ENCODE data around the gene NME3. TPM values are rescaled to one million over a fixed set of nuclear protein-coding genes. Genes with fewer than 3 reads are reported as not detected.

NME3 gene
- total and polyA plus RNA-seq, 10 of the 15 experiments (the other 5 are each of a cell fraction or from before 2014, with no cell fraction given), result 0.61 to 55.5 (median 26.5) TPM

- 95% methylated on average over 11 of the region's 11 CpGs for WGBS (ENCODE audit: insufficient coverage, insufficient replicate concordance, low lambda C conversion rate, missing lambda C conversion rate)
- no peak for ATAC-seq
- no peaks in the 10 kb centered on the region for H3K4me1 ChIP-seq (ENCODE audit: control insufficient read depth, insufficient read depth, low read length)
- no peak for DNase-seq (ENCODE audit: low read depth, low spot score)
- no peaks in the 10 kb centered on the region for H3K9me3 ChIP-seq (replicated peaks; ENCODE audit: control insufficient read depth, insufficient read depth, low read length)
- H3K27ac ChIP-seq (ENCODE audit: control insufficient read depth, insufficient read depth), result no peak overlapping the region
- RAD21 ChIA-PET (ENCODE audit: unreplicated experiment), result no interaction called here
- no peaks in the 10 kb centered on the region for H3K79me2 ChIP-seq (ENCODE audit: control insufficient read depth, insufficient read depth, low read length)
- CTCF ChIA-PET, result no interaction called here
- no peaks in the 10 kb centered on the region for H3K27me3 ChIP-seq (replicated peaks in 1 of 2; ENCODE audit: control insufficient read depth in 2 of 2, insufficient read depth in 2 of 2, low read length in 1 of 2)
- no peak overlapping the region for H3K9ac ChIP-seq (ENCODE audit: control insufficient read depth, insufficient read depth, low read length)
- H3K36me3 ChIP-seq (ENCODE audit: control insufficient read depth in 2 of 2, insufficient read depth in 2 of 2, low read length in 1 of 2), result peaks cover 10 to 18% of the 10 kb centered on the region in 2 experiments
- H3K4me2 ChIP-seq (ENCODE audit: control insufficient read depth, insufficient read depth), result no peak overlapping the region
- no peak overlapping the region for H2AFZ ChIP-seq (ENCODE audit: control insufficient read depth, low read depth, low read length)
- TF ChIP-seq ZNF384 (IDR thresholded peaks at IDR 0.05; ENCODE audit: borderline replicate concordance, low read depth, low read length) (no peak), EED (IDR thresholded peaks at IDR 0.05; ENCODE audit: low read depth) (no peak), ZNF207 (IDR thresholded peaks at IDR 0.05; ENCODE audit: borderline replicate concordance) (no peak), BHLHE40 (IDR thresholded peaks at IDR 0.05; ENCODE audit: borderline replicate concordance in 1 of 2, low read depth in 2 of 2, low read length in 1 of 2) (no peak), FOXM1 (IDR thresholded peaks at IDR 0.05; ENCODE audit: low read depth, low read length) (no peak), EZH2 (IDR thresholded peaks at IDR 0.05; ENCODE audit: borderline replicate concordance, control insufficient read depth, low read depth, low read length) (no peak), BCLAF1 (IDR thresholded peaks at IDR 0.05) (no peak), DPF2 (IDR thresholded peaks at IDR 0.05) (no peak), POLR2AphosphoS2 (IDR thresholded peaks at IDR 0.05; ENCODE audit: low read depth, low read length) (no peak), SUZ12 (IDR thresholded peaks at IDR 0.05; ENCODE audit: unreplicated experiment) (no peak), MYB (IDR thresholded peaks at IDR 0.05; ENCODE audit: borderline replicate concordance, low read depth, low read length) (no peak), ZNF24 (IDR thresholded peaks at IDR 0.05) (no peak), PRDM15 (CRISPR knock-in tag; IDR thresholded peaks at IDR 0.05) (no peak), CHD2 (IDR thresholded peaks at IDR 0.05; ENCODE audit: borderline replicate concordance, low read depth, low read length) (no peak), ZNF622 (IDR thresholded peaks at IDR 0.05) (no peak), PAX8 (IDR thresholded peaks at IDR 0.05) (no peak)
- intact Hi-C loops (cut with micrococcal nuclease; ENCODE audit: unreplicated experiment), result no loop called here
- SMC1A ChIA-PET (ENCODE audit: uncharacterized antibody, unreplicated experiment), result no interaction called here
- no peak for FAIRE-seq
- POLR2A ChIA-PET, result no interaction called here
- BruUV-seq (replicated peaks), result no TSS peak
- no peaks in the 10 kb centered on the region for H4K20me1 ChIP-seq (ENCODE audit: control insufficient read depth, insufficient read depth)
- in situ Hi-C loops (cut with MboI), result no loop called here
- H3K4me3 ChIP-seq, result no peak overlapping the region
These were observed 23.4 kb downstream of the NME3 start for GRCh38 chr16:1747934-1748333.

Data from GM12878 (cell line).